ENCODE measurements around the gene PPP1R3A. TPM values are rescaled to one million over a fixed set of nuclear protein-coding genes. Genes with fewer than 3 reads are reported as not detected.

Gene PPP1R3A
- total RNA-seq, 6 donors from 2014 or later: not detected

DNA sequence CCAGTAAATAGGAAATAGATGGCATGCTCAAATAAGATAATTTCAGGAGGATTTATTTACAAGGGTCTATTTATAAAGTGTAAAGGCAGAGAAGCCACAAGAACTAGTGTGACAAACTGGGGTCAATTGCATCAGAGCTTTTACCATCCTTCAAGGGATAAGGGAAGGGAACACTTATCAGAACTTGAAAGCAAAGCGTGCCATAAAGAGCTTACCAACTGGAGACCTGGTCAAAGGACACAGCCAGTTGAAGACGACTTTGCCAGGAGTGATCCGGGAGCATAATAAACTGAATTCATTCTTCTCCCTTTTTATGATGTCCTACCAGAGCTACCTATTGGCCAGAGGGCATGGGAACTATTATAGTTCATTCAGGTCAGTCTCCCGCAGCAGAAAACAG lies 3.2 kb upstream of the PPP1R3A start:
- H3K4me3 ChIP-seq: no peak overlapping the region
- 61 to 80% methylated on average over 4 of the region's 4 CpGs for WGBS, 2 donors
- DNase-seq: no peak

DNA sequence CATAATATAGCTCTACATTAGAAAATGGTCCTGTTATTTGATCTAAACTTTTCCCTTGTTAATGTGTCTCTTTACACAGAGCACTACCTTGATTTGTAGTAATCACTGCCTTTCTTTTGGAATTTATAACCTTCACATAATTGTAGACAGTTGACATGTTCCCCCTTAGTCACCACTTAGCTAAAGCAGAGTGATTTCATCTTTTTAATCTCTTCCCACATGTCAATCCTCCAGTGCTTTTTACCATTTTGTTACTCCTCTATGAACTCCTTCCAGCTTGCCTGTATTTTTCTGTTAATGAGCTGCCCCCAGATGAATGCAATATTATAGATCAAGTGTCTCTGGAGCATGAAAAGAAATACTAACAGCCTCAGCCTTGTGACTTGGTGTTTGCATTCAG lies 2.6 kb upstream of the PPP1R3A start:
- TF ChIP-seq POLR2A (IDR thresholded peaks at IDR 0.05) (no peak), POLR2AphosphoS5 (IDR thresholded peaks at IDR 0.05) (no peak), EP300 (IDR thresholded peaks at IDR 0.05) (no peak)
- TF ChIP-seq, protein P1, sequence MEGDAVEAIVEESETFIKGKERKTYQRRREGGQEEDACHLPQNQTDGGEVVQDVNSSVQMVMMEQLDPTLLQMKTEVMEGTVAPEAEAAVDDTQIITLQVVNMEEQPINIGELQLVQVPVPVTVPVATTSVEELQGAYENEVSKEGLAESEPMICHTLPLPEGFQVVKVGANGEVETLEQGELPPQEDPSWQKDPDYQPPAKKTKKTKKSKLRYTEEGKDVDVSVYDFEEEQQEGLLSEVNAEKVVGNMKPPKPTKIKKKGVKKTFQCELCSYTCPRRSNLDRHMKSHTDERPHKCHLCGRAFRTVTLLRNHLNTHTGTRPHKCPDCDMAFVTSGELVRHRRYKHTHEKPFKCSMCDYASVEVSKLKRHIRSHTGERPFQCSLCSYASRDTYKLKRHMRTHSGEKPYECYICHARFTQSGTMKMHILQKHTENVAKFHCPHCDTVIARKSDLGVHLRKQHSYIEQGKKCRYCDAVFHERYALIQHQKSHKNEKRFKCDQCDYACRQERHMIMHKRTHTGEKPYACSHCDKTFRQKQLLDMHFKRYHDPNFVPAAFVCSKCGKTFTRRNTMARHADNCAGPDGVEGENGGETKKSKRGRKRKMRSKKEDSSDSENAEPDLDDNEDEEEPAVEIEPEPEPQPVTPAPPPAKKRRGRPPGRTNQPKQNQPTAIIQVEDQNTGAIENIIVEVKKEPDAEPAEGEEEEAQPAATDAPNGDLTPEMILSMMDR (IDR thresholded peaks at IDR 0.05): no peak
- Histone ChIP-seq H3K4me1 (no peaks in the 10 kb centered on the region), H3K4me3 (no peak overlapping the region), H3K27me3 (no peaks in the 10 kb centered on the region), H3K27ac (no peak overlapping the region), H3K9me3 (no peaks in the 10 kb centered on the region), H3K36me3 (no peaks in the 10 kb centered on the region)
- DNase-seq (no peak), ATAC-seq (ENCODE audit: low FRiP score in 2 of 2) (no peak)

More for the DNA sequence above, 3.2 kb upstream of the PPP1R3A start:
- TF ChIP-seq POLR2AphosphoS5 (IDR thresholded peaks at IDR 0.05) (no peak), EP300 (IDR thresholded peaks at IDR 0.05) (no peak), POLR2A (IDR thresholded peaks at IDR 0.05) (no peak)
- TF ChIP-seq, protein P1 (IDR thresholded peaks at IDR 0.05): no peak
- Histone ChIP-seq H3K27ac (no peak overlapping the region), H3K9me3 (no peaks in the 10 kb centered on the region), H3K36me3 (no peaks in the 10 kb centered on the region), H3K4me1 (no peaks in the 10 kb centered on the region), H3K27me3 (no peaks in the 10 kb centered on the region)
- no peak for ATAC-seq (ENCODE audit: low FRiP score in 2 of 2)

DNA sequence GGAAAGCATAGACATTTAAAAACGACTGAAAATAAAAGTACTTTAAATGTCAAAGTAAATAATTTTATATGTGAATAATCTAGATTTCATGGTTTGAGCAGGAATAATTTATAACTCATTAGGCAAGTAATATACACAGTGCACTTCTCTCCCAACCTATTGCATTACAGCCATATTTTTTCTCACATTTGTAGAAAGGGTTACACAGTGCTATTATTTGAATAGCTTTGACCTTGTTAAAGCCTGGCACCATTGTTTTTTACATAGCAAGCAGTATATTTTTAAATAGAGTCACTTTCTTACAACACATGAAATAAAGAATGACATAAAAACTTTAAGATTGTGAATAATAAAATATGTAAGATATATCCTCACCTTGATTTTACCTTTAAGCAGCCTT lies 969 bp downstream of the PPP1R3A start:
- ATAC-seq (ENCODE audit: low FRiP score in 2 of 2): no peak
- Histone ChIP-seq H3K36me3 (no peaks in the 10 kb centered on the region), H3K4me1 (no peaks in the 10 kb centered on the region), H3K27me3 (no peaks in the 10 kb centered on the region), H3K9me3 (no peaks in the 10 kb centered on the region), H3K4me3 (no peak overlapping the region), H3K27ac (no peak overlapping the region)
- no peak for TF ChIP-seq EP300 (IDR thresholded peaks at IDR 0.05)
- TF ChIP-seq, protein P1 (IDR thresholded peaks at IDR 0.05): no peak
- TF ChIP-seq POLR2AphosphoS5 (IDR thresholded peaks at IDR 0.05): no peak
- TF ChIP-seq POLR2A (IDR thresholded peaks at IDR 0.05): no peak
- WGBS, 2 donors: 32 to 44% methylated on average over 1 of the region's 1 CpG
- no peak for DNase-seq

DNA sequence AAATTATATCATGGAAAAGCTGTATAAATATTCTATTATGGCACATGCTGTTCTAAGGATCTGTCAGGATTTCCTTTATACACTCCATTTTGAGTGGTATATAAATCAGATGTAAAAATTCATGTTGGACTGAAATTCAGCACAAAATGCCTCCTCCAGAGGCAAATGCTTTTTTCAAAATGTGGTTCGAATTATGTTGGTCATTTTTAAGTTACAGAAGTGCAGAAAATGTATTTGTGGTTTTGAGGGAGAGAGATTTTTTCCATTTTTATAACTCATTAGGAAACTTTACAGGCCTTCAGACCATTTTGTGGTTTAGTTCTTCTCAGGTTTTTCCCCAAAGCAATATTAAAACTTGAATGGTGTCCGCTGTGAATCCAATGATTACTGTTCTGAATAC lies 2.9 kb downstream of the PPP1R3A start:
- 77 to 78% methylated on average over 2 of the region's 2 CpGs for WGBS, 2 donors
- no peak overlapping the region for H3K27ac ChIP-seq
- TF ChIP-seq POLR2A (IDR thresholded peaks at IDR 0.05) (no peak), EP300 (IDR thresholded peaks at IDR 0.05) (no peak), POLR2AphosphoS5 (IDR thresholded peaks at IDR 0.05) (no peak)
- TF ChIP-seq, protein P1 (IDR thresholded peaks at IDR 0.05): no peak

DNA sequence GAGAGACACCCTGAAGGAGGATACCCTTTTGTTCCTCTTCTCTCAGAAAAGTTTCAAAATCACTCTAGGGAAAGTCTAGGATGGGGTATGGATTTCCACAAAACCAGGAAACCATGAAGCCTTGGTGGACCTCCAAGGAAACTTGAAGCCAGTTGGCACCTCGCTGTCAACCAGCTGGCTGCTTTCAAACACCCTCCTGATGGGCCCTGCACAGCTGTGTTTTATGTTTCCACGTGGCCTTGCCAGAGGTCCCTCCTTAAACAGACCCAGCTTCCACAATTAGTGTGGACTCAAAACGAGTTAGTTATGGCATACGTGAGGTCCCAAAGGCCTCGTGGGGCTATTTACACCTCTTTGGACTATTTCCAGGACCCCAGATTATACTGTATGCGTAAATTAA lies 5.9 kb downstream of the PPP1R3A start:
- H3K4me3 ChIP-seq: no peak overlapping the region
- no peak for ATAC-seq (ENCODE audit: low FRiP score in 2 of 2)
- TF ChIP-seq POLR2A (IDR thresholded peaks at IDR 0.05): no peak
- TF ChIP-seq, protein P1 (IDR thresholded peaks at IDR 0.05): no peak
- TF ChIP-seq EP300 (IDR thresholded peaks at IDR 0.05): no peak
- no peak for TF ChIP-seq POLR2AphosphoS5 (IDR thresholded peaks at IDR 0.05)
- no peaks in the 10 kb centered on the region for H3K36me3 ChIP-seq
- WGBS, 2 donors: 58 to 68% methylated on average over 6 of the region's 6 CpGs
- no peak overlapping the region for H3K27ac ChIP-seq
- no peaks in the 10 kb centered on the region for H3K4me1 ChIP-seq
- H3K27me3 ChIP-seq: no peaks in the 10 kb centered on the region
- no peak for DNase-seq
- no peaks in the 10 kb centered on the region for H3K9me3 ChIP-seq

More for the DNA sequence above, 2.9 kb downstream of the PPP1R3A start:
- no peak for DNase-seq
- Histone ChIP-seq H3K36me3 (no peaks in the 10 kb centered on the region), H3K4me1 (no peaks in the 10 kb centered on the region), H3K9me3 (no peaks in the 10 kb centered on the region), H3K4me3 (no peak overlapping the region), H3K27me3 (no peaks in the 10 kb centered on the region)
- ATAC-seq (ENCODE audit: low FRiP score in 2 of 2): no peak
